CD4-positive, alpha-beta T cell treated with Interleukin-1 beta for 1 hour (primary cell): ENCODE results near the gene CDKN2B.
"Not testable (repeated sequence)": the region's sequence is repeated elsewhere in the genome, so short reads cannot be mapped to it uniquely, and the experiment has no call there.

Experiments used
- DNase-seq, 2 donors: peaks; one replicate each; pipeline ENCODE4 v3.0.0-alpha.2; 2020 to 2022

CDKN2B gene

DNA sequence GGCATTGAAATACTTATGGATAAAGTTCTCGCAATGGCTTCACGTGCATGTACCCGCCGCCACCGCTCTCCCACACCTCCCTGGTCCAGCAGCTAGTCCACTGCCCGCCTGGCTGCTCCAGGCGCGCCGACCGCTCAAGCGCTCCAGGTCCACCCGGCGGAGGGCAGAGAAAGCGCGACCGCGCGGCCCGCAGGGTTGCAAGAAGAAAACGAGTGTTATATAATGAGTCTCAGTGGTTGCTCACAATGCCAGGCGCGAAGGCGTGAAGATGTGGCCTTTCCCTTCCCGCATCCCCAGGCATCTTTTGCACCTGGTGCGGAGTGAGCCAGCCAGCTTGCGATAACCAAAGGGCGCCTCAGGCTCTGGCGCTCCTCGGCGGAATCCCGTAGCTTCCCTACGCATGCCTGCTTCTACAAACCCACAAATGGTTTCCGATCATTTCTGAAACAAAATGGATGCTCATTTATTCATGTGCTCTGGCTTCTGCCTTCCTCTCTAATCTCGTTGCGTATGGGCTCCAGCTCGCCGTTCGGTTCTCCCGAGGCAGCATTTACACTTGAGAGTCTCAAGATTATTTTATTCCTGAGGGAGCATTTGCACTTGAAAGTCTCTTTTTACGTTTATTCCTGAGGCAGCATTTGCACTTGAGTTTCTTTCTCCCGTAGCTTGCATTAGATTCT is 40.6 kb downstream of the CDKN2B start:
- no peak for DNase-seq

- no peak for DNase-seq
These were observed 41.4 kb downstream of the CDKN2B start for GRCh38 chr9:21967702-21968101.

GRCh38 chr9:21967169-21967568 is 41.9 kb downstream of the CDKN2B start:
- no peak for DNase-seq

GRCh38 chr9:21966140-21966851 is 42.8 kb downstream of the CDKN2B start:
- no peak for DNase-seq

- peak; percentile 46 to 48 for DNase-seq
These were observed 43.6 kb downstream of the CDKN2B start for GRCh38 chr9:21965401-21965951.

- peak; percentile 69 to 70 for DNase-seq
These were observed 44.1 kb downstream of the CDKN2B start for GRCh38 chr9:21964925-21965385.

GRCh38 chr9:21961569-21961968 is 47.5 kb downstream of the CDKN2B start:
- DNase-seq: no peak

- not testable (repeated sequence) for DNase-seq
These were observed 49.8 kb downstream of the CDKN2B start for GRCh38 chr9:21959268-21959667.

DNA sequence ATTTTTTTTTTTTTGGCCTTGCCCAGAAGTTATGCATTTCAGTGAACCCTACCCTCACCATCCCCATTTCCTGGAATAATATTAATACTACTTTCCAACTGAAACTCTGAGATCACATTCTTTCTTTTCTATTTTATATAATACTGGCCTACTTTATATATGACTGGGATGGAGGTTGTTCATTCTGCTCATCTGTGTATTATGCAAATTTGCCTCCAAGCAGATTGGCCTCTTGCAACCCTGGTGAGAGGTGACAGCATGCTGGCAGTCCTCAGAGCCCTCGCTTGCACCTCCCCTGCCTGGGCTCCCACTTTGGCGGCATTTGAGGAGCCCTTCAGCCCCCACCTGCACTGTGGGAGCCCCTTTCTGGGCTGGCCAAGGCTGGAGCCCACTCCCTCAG is 50.3 kb downstream of the CDKN2B start:
- DNase-seq: no peak
